ENCODE data around the gene WAC. TPM values are rescaled to one million over a fixed set of nuclear protein-coding genes. Genes with fewer than 3 reads are reported as not detected.

The WAC gene
- total RNA-seq, 1 donor from 2014 or later = 36.6 TPM

DNA sequence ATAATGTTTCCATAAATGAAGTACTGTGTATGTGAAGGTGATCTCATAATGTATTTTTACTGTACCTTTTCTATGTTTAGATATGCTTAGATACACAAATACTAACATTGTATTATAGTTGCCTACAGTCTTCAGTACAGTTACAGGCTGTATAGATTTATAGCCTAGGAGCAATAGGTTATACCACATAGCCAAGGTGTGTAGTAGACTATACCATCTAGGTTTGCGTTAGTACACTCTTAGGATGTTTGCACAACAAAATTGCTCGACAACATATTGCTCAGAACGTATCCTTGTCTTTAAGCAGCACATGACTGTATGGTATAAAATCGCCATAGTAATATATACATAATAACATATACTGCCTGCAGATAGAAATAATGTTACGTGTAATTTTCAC lies 42.9 kb downstream of the WAC start:
- Histone ChIP-seq H3K4me3 (ENCODE audit: low read depth, low read length) (no peak overlapping the region), H3K36me3 (ENCODE audit: control insufficient read depth, insufficient read depth, low read length) (no peaks in the 10 kb centered on the region), H3K27me3 (ENCODE audit: control insufficient read depth, insufficient read depth, low read length) (no peaks in the 10 kb centered on the region)
- TF ChIP-seq, protein P1, sequence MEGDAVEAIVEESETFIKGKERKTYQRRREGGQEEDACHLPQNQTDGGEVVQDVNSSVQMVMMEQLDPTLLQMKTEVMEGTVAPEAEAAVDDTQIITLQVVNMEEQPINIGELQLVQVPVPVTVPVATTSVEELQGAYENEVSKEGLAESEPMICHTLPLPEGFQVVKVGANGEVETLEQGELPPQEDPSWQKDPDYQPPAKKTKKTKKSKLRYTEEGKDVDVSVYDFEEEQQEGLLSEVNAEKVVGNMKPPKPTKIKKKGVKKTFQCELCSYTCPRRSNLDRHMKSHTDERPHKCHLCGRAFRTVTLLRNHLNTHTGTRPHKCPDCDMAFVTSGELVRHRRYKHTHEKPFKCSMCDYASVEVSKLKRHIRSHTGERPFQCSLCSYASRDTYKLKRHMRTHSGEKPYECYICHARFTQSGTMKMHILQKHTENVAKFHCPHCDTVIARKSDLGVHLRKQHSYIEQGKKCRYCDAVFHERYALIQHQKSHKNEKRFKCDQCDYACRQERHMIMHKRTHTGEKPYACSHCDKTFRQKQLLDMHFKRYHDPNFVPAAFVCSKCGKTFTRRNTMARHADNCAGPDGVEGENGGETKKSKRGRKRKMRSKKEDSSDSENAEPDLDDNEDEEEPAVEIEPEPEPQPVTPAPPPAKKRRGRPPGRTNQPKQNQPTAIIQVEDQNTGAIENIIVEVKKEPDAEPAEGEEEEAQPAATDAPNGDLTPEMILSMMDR (IDR thresholded peaks at IDR 0.05; ENCODE audit: insufficient read depth, low read length, severe bottlenecking) = no peak
- FAIRE-seq (no peak), DNase-seq (ENCODE audit: low read depth) (no peak)

DNA sequence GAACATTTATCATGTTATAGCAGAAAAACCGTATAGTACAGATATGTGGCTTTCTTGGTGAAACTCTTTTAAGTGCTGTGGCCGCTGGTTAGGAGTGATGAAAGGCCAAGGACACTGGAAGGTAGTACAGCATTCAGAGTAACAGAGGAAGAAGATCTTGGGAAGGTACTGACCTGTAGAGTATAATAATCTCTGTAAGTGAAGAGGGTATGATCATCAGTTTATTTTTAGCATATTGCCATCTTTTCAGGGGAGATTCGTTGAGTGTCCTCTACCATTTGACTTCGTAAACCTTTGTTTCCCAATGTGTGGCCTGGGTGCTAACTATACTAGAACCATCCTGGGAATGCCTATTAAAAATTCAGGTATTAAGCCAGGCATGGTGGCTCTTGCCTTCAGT lies 44.6 kb downstream of the WAC start:
- H3K27me3 ChIP-seq (ENCODE audit: control insufficient read depth, insufficient read depth, low read length) = no peaks in the 10 kb centered on the region
- no peak for DNase-seq (ENCODE audit: low read depth)
- H3K36me3 ChIP-seq (ENCODE audit: control insufficient read depth, insufficient read depth, low read length) = no peaks in the 10 kb centered on the region
- FAIRE-seq = no peak
- no peak overlapping the region for H3K4me3 ChIP-seq (ENCODE audit: low read depth, low read length)
- TF ChIP-seq, protein P1 (IDR thresholded peaks at IDR 0.05; ENCODE audit: insufficient read depth, low read length, severe bottlenecking) = no peak

DNA sequence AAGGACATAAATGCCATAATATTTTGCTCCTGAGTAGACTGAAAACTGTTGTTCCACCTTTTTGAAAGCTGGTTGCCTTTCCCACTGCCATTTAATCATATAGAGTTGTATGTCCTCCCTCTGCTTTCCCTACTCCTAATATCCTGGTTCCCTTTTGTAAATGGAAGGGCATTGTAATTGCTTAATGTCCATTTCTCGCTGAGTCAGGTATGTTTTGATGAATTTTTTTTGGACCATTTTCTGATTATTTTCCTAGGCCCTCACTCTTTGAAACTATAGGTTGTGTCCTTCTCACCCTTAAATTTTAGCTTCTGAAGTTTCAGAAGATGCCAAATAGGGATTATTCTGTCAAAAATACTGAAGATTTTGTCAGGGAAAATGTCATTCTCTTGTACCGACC lies 45.5 kb downstream of the WAC start:
- TF ChIP-seq, protein P1 (IDR thresholded peaks at IDR 0.05; ENCODE audit: insufficient read depth, low read length, severe bottlenecking) = no peak
- no peak overlapping the region for H3K4me3 ChIP-seq (ENCODE audit: low read depth, low read length)
- no peaks in the 10 kb centered on the region for H3K27me3 ChIP-seq (ENCODE audit: control insufficient read depth, insufficient read depth, low read length)
- H3K36me3 ChIP-seq (ENCODE audit: control insufficient read depth, insufficient read depth, low read length) = no peaks in the 10 kb centered on the region
- DNase-seq (ENCODE audit: low read depth) = no peak
- no peak for FAIRE-seq

DNA sequence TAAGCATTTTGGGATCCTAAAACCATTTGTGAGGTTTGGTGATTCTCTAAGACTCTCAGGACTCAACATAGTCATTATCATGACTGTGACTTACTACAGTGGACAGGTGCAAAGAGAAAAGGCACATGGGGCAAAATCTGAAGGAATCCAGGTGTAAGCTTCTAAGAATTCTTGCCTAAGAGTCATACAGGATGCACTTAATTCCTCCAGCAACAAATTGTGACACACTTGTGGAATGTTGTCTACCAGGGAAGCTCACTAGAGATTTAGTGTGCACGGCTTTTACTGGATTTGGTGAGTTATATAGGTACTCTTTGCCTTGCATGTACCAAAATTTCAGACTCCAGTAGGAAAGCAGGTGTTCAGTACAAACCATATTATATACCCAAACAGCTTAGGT lies 47.9 kb downstream of the WAC start:
- FAIRE-seq = no peak
- Histone ChIP-seq H3K36me3 (ENCODE audit: control insufficient read depth, insufficient read depth, low read length) (peaks cover 3% of the 10 kb centered on the region), H3K4me3 (ENCODE audit: low read depth, low read length) (no peak overlapping the region), H3K27me3 (ENCODE audit: control insufficient read depth, insufficient read depth, low read length) (no peaks in the 10 kb centered on the region)
- DNase-seq (ENCODE audit: low read depth) = peak; percentile 67
- TF ChIP-seq, protein P1 (IDR thresholded peaks at IDR 0.05; ENCODE audit: insufficient read depth, low read length, severe bottlenecking) = no peak

DNA sequence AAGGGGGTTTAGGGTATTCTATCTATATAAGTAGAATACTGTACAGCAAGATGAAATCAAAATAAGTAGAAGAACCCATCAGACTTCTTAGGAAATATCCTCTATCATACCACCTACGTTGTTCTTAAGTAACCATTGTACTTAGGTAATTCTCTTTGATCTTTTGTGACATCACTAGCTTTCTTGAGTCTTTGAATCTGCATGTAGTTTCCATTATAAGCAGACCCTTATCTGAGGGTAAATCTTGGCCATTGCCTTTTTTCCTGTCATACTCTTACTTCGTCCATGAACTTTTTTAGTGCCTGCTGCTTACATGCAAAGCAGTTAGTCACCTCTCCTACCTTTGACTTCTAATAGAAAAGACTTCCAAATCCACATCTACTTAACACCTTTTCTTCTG lies 49.0 kb downstream of the WAC start:
- TF ChIP-seq, protein P1 (IDR thresholded peaks at IDR 0.05; ENCODE audit: insufficient read depth, low read length, severe bottlenecking) = no peak
- peaks cover 3% of the 10 kb centered on the region for H3K36me3 ChIP-seq (ENCODE audit: control insufficient read depth, insufficient read depth, low read length)

DNA sequence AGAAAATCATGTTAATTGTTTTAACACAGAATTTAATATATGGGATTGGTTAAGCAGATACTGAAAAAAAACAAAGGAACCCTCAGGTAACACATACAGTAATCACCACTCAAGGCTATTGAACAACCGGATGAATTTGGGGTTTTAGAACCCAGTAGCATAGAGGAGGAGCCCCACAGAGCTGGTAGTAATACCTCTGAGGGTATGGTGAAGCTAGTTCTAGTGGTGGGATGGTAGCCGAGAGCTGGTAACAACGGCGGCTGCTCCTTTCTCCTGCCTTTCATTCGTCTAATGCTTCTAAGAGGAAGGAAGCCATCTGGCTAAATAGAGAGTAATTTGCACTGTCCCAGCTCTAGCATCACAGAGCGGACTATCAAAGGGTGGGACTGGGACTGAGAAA lies 52.2 kb downstream of the WAC start:
- FAIRE-seq = no peak
- TF ChIP-seq, protein P1 (IDR thresholded peaks at IDR 0.05; ENCODE audit: insufficient read depth, low read length, severe bottlenecking) = no peak
- no peaks in the 10 kb centered on the region for H3K27me3 ChIP-seq (ENCODE audit: control insufficient read depth, insufficient read depth, low read length)
- no peak for DNase-seq (ENCODE audit: low read depth)
- peaks cover 4% of the 10 kb centered on the region for H3K36me3 ChIP-seq (ENCODE audit: control insufficient read depth, insufficient read depth, low read length)
- no peak overlapping the region for H3K4me3 ChIP-seq (ENCODE audit: low read depth, low read length)

More for the DNA sequence above, 49.0 kb downstream of the WAC start:
- no peak for FAIRE-seq
- Histone ChIP-seq H3K4me3 (ENCODE audit: low read depth, low read length) (no peak overlapping the region), H3K27me3 (ENCODE audit: control insufficient read depth, insufficient read depth, low read length) (no peaks in the 10 kb centered on the region)
- DNase-seq (ENCODE audit: low read depth) = no peak
